Posterior cingulate gyrus (tissue), 11 donors: ENCODE results near the gene RAPGEF2.
"Not testable (repeated sequence)": the region's sequence is repeated elsewhere in the genome, so short reads cannot be mapped to it uniquely, and the experiment has no call there.

Experiments used
- DNase-seq, 10 donors: peaks; one replicate each; pipeline versions ENCODE4 v3.0.0 to v3.0.0-alpha.2; 2020 to 2021; ENCODE audit warnings: mixed read lengths in 3 of 10
- intact Hi-C: fragments of 100-400 bp; cut with DNase I; formaldehyde crosslinking; loops from one replicate; pipeline ENCODE4 v1.15.1; 2023

The RAPGEF2 gene

DNA sequence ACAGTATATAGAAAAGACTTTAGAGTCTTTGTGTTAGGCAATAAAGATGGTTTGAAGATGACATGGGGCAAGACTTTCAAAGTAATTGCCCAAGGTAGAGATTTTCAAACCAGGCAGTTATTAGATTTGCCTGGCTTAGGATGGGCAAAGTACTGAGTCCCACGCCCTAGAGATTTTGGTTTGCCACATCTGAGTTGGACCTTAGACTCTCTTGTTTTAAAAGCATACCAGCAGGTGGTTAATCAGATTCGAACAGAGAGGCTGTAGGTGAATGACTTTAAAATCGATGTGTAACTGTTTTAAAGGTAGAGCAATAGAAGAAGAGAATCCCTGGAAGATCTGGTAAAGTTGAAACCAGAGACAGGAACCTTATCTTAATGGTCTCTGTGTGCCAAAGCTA is 121.5 kb downstream of the RAPGEF2 start:
- no peak for DNase-seq
- intact Hi-C loops: no loop called here

DNA sequence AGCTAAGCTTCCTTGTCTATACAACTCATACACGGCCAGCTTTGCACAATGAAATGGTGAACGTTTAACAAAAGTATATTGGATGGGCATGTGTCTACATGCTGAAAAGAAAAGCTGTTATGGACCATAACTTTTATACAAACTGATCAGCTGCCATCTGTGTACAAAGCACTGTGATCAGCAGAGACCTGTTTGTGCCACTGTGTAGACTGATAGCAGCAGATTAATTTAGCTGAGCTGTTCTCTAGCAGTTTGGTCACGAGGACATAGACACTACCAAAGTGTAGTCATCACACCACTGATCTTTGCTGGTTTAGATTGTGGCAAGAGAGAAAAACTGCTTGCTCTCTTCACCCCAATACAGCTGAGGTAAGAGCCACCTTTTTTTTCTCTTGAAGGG is 124.5 kb downstream of the RAPGEF2 start:
- intact Hi-C loops: no loop called here
- DNase-seq: no peak

DNA sequence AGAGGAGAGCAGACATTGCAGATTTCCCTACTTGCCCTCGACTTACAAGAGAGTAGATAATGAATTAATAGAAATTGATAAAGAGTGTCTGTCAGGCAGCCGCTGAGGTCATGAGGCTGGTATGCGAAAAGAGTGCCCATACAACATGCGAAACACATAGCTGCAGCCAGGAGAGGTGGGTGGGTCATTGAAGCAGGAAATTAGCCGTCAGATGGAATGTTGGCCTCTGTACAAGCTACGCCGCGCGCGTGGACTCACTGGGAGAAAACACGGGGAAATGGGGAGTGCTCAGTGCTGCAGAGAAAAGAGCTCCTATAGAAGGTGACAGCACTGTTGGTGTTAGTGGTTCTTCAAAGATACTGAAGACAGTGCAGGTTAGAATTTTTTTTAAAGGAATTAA is 125.1 kb downstream of the RAPGEF2 start:
- peak in 7 of 10 donors; percentile 22 to 89 (median 54) for DNase-seq
- intact Hi-C loops: no loop called here

DNA sequence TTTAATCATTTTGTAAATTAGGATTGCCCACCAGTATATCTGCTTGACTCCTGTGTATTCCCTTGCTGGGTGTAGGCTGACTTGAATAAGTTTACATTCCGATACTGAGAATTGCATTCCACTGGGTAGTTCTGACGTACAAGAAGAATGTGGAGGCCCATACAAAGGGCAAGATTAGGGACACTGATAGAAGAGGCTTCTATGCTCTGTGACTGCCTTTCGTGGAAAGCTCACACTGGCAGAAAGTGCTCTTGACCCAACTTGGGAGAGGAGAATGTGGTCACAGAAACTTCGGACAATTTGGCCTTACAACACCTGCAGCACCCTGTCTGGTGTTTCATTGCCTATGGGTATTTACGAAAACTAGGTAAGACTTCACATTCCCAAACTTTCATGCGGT is 126.3 kb downstream of the RAPGEF2 start:
- no peak for DNase-seq
- intact Hi-C loops: no loop called here

DNA sequence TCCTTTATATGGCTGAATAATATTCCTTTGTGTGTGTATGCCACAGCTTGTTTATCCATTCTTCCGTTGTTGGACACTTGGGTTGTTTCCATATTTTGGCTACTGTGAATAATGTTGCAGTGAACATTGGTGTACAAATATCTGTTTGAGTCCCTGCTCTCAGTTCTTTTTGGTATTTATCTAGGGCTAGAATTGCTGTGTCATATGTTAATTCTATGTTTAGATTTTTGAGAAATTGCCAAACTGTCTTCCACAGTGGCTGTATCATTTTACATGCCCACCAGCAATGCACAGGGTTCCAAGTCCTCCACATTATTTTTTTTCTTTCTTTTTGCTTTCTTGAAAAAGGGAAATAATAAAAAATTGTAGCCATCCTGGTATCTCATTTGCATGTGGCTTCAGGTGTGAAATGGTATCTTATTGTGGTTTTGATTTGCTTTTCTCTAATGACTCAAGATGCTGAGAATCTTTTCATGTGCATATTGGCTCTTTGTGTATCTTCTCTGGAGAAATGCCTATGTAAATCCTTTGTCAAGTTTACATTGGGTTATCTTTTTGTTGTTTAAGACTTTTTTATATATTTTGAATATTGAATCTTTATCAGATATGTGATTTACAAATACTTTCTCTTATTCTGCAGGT is 129.7 kb downstream of the RAPGEF2 start:
- intact Hi-C loops: no loop called here
- no peak for DNase-seq

DNA sequence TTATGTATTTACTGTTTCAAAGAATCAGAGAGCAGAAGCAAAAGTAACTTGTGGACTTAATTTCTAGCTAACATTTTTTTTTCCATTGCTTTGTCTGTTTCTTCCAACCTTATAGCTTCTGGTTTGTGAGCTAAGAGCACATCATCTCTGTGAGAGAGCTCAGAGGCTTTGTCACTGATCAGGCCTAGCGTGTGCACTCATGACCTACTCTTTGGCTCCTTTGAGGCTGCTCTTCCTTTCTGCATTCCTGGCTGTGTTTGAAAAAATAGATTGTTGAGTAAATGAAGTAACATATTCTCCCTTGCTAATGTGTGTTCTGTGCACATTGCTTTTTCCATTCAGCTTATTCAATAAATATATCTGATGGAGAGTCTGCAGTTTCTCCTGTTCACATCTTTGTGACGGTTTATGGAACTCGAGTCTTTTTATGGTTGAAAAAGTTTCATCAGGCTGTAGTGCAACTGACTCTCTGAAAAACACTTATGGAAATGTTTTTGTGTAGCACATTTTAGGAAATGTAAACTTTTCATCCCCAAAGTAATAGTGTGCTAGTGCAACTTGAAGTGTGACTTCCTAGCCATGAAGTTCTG is 133.0 kb downstream of the RAPGEF2 start:
- no peak for DNase-seq
- intact Hi-C loops: no loop called here

DNA sequence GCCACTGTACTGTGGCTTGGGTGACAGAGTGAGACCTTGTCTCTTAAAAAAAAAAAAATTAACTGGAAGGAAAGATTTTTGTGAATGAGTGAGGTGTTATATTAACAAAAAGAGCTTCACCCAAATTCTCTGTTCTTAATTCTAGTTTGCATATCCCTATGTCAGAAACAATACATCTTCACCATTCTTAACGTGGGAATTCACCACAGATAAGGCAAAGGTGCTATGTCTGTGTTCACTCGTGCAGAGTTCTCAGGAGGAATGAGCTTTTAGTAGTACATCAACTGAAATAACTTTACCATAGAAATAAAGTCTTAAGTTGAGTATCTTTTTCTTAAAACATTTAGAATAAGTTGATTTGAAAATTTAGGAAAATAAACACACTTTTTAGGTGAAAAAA is 135.1 kb downstream of the RAPGEF2 start:
- intact Hi-C loops: no loop called here
- no peak for DNase-seq

DNA sequence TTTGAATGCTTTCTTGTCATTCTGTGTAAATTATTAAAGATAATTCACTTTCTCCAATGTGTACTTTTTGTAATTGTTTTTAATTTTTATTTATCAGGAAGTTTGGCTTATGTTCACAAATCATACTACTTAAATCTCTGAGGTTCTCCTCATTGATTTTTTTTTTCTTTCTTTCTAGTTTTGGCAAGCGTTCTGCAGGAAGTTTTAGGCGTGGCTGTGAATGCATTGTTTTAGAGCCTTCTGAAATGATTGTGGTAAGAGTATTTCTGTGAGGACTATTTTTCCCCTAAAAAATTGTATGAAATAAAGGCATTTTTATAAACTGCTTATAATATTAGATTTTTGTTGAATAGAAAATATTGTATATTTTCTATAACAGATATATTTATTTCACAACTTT is 135.8 kb downstream of the RAPGEF2 start:
- intact Hi-C loops: no loop called here
- DNase-seq: no peak

DNA sequence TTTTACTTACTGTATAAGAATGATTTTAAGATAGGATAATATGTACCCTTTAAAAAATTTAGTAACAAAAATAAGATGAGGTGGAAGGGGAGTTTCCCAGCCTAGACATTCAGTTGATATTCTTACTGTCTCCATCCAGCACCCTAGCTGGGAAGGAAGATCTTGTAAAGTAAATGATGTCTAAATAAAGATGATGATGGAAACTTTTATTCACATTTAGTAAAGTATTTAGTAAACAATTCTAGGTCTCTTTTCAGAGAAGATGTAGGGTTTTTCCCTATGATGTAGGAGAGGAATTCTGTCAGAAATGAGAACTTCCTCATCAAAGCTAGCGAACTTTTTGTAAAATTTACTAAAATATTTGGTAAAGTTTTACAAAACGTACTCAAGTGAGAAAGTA is 136.8 kb downstream of the RAPGEF2 start:
- intact Hi-C loops: no loop called here
- DNase-seq: no peak

DNA sequence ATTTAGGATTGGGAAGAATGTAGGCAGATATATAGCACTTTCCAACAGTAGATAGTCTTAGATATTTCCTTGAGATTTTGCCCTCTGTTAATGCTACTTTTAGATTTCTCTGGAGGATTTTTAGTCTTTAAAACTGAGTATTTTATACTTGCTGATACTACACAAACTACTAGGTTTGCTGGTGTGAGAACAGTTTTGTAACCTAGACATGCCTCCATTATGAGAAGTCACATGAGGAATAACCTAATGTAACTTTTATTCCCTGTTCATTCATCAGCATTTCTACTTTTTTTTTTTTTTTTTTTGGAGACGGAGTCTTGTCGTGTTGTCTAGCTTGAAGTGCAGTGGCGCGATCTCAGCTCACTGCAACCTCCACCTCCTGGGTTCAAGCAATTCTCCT is 137.2 kb downstream of the RAPGEF2 start:
- no peak for DNase-seq
- intact Hi-C loops: no loop called here

DNA sequence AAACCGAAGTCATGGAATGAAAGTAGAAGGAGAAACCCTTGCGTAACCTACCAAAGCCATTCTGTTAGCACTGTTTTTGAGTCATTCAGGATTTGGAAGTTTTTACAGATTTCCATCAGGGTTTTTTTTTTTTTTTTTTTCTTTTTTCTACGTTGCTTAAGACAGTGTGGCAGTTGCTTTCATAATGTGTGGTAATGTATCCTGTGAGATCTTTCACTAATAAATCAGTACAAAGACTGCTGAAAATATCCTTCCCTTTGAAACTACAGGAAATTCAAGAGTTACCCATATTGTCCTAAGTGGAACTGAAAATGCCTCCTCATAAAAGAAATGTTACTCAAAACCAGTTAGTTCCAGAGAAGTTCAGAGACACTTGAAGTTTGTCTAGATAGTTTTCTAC is 137.8 kb downstream of the RAPGEF2 start:
- DNase-seq: no peak
- intact Hi-C loops: no loop called here

DNA sequence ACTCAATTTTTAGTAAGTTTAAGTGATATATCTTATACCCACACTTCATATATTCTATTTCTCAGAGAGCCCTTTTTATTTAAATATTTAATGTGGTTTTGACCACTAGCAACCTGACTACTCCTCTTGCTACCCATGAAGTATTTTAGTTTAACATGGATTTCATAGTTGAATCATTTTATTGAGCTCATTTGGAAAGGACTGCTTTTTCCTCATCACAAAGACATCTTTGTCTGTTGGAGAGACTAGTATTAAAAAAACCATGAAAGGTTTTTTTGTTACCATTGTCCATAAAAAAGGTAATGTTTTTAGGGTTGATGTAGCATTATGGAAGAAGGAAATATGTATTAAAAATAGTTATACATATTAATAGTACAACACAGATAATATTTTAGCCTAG is 139.5 kb downstream of the RAPGEF2 start:
- intact Hi-C loops: no loop called here
- DNase-seq: no peak

DNA sequence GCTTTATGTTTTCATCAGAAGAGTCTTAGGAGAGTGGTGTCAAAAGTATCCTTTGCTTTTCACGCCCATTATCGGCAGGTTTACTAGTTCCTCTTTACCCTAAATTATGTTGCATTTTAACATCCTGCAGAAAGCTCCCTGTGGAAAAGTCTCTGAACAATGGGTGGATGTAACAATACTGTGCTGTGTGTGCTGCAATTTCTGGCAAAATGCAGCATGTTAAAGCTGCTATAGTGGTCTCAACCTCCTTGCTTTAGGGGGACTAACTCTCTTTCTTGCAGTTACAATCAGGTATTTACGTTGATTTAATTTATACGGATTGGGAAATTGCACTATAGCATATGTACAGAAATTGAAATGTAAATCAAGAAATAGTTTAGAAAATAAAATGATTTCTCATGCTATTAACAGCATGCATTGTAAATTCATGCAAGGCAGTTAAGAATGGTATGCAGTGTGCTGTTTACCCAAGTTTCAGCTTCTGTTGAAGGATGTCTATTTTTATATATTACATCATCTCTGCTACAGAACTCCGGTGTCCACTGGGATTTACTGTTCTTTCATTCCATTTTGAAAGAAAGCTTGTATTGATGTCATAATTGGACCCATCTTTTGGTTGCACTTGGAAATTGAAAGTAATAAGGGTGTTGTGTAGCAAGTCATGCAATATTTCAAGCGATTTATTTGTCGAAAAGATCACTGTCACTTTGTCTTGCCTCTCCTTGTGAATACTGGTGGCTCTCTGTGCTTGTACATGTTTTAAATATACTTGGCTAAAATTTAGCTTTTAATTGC is 145.7 kb downstream of the RAPGEF2 start:
- DNase-seq: no peak

DNA sequence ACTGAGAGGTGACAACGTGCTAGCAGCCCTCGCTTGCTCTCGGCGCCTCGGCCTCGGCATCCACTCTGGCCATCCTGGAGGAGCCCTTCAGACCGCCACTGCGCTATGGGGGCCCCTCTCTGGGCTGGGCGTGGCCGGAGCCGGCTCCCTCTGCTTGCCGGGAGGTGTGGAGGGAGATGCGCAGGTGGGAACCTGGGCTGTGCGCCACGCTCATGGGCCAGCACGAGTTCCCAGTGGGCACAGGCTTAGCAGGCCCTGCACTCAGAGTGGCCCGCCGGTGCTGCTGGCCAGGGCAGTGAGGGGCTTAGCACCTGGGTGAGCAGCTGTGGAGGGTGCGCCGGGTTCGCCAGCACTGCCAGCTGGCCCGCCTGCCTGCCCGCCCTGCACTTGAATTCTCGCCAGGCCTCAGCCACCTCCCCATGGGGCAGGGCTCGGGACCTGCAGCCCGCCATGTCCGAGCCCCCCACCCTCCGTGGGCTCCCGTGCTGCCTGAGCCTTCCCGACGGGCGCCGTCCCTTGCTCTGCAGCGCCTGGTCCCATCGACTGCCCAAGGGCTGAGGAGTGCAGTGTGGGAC is 148.0 kb downstream of the RAPGEF2 start:
- intact Hi-C loops: no loop called here
- peak in 2 of 10 donors; percentile 69 to 81 for DNase-seq

More for the DNA sequence above, 145.7 kb downstream of the RAPGEF2 start:
- intact Hi-C loops: no loop called here

DNA sequence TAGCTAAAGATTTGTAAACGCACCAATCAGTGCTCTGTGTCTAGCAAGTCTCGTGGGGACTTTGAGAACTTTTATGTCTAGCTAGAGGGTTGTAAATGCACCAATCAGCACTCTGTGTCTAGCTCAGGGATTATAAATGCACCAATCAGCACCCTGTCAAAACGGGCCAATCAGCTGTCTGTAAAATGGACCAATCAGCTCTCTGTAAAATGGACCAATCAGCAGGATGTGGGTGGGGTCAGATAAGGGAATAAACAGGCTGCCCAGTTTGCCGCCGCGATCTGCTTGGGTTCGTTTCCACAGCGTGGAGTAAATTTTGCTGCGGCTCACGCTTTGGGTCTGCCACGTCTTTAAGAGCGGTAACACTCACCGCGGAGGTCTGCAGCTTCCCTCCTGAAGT is 148.7 kb downstream of the RAPGEF2 start:
- intact Hi-C loops, DNase-seq: not testable (repeated sequence)

DNA sequence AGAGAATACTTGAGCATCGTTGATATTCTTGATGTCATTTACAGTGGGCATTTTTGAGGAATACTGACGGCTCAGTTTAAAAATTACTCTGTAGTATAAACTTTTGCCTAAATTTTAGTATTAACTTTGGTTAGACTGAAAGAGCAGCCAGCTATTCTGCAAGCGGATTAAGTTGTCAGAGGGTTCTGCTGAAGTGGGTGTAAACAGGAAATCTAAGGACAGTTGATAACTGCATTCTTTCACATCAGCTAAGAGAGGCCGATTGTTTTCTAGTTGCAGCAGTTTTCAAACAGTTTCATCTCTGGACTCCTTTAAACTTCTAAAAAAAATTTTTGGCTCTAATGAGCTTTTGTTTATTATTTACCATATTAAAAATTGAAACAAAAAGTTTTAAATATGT is 149.6 kb downstream of the RAPGEF2 start:
- no peak for DNase-seq
- intact Hi-C loops: no loop called here

DNA sequence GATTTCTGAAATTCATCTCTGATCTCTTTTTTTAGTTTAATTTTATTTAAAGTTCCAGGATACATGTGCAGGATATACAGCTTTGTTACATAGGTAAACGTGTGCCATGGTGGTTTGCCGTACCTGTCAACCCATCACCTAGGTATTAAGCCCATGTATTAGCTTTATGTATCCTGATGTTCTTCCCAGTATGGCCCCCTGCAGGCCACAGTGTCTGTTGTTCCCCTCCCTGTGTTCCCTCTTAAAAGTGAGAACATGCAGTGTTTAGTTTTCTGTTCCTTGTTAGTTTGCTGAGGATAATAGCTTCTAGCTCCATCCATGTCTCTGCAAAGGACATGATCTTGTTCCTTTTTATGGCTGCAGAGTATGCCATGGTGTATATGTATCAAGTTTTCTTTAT is 153.2 kb downstream of the RAPGEF2 start:
- intact Hi-C loops: no loop called here
- no peak for DNase-seq

DNA sequence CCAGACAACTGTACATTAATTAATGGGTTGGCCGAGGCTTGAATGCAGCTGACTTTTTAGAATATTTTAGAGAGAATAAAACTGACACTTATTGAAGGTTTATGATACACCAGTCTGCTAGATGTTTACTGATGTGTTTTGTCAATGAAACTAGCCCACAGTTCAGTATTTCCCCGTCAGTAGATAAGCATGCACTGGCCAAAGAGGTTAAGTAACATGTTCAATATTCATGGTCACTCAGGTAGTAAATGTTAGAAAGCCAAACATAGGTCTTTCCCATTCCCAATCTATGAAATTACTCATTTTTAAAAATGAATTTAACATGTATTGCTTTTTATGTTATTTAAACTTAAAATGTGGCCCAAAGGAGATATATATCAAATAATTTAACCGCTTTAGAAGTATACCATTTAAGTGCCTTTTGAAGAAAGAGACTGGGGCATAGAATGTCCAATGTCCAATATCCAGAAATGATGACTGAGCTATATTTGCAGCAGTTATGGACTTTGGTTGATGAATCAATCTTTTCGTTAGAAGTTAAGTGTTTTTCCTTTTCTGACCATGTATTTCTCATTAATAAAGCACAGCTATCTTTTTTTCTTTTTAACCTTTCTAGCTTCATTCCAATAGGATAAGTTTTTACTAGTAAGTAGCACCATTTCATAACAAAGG is 156.1 kb downstream of the RAPGEF2 start:
- intact Hi-C loops: no loop called here
- DNase-seq: no peak

DNA sequence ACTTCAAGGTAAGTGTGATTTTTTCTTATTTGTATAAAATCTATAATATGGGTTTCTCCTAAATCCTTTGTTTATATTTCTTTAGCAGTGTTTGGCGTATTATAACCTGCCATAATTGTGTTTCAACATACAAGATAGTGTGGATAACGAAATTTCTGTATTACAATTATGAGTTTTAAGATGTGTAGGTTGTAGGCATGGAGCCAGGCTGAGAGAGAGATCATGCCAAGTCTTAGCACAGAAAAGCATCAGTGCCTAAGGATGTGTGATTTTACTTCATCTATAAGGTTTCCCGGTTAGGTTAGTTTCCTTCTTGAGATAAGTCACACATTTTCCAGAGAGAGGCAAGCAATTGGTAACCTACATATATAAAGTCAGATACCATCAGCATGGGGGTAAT is 161.2 kb downstream of the RAPGEF2 start:
- no peak for DNase-seq
- intact Hi-C loops: no loop called here

DNA sequence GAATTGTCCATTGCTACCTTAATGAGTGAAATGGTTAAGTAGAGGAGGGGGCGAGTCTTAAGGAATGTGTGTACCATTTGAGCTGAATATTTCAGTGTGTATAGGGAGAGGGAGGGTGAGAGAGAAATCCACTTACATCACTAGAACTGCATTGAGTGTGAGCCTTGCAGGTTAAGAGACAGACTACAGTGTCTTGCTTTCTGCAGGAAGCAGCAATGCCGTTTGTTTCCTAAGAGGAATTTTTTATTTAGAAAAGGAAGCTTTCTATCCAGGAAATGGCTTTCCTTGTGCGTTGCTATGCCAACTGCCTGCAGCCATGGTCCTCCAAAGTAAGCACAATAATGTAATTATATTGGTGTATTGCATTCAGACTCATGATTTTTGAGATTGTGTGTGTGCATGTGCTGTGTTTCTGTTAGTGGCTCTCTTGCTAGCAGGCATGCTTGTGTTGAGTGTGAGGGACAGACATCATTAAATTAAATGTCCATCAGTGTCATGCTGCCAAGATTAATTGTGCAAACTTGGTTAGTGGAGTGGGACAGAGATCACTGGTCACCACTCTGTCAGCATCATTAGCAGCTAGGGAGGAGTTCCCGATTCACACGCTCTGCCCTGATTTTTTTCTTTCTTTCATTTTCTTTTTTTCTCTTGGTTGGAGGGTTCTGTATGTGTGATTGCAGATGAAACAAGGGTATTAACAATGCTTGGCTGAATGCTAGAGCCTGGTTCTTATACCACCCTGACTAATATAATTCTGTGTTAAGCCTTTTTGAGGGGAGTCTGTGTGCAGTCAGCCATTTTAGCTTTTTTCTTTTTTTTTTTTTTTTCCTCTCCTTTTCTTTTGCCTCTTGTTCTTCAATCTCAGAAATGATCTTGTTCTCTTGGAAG is 164.3 kb downstream of the RAPGEF2 start:
- intact Hi-C loops: no loop called here
- no peak for DNase-seq
